H9 (cell line): ENCODE data around the gene COTL1. TPM values are rescaled to one million over a fixed set of nuclear protein-coding genes. Genes with fewer than 3 reads are reported as not detected.

Source experiments
- DNase-seq: peaks from one replicate; pipeline ENCODE4 v3.0.0-alpha.2; 2017
- H2AFZ ChIP-seq: one replicate; pipeline ENCODE4 v1.6.1; 2013; ENCODE audit warnings: mild to moderate bottlenecking, low read length, control low read depth, moderate library complexity
- H2AK5ac ChIP-seq: 2 replicates; pipeline ENCODE4 v1.6.1; 2013; ENCODE audit warnings: low read length, control low read depth, mixed read lengths; ENCODE audit not compliant: insufficient read length
- H2BK120ac ChIP-seq: one replicate; pipeline ENCODE4 v1.6.1; 2013; ENCODE audit warnings: low read depth, mild to moderate bottlenecking, low read length, control low read depth, inconsistent platforms; ENCODE audit not compliant: poor library complexity, severe bottlenecking
- H2BK12ac ChIP-seq: 2 replicates; pipeline ENCODE4 v1.6.1; 2013; ENCODE audit warnings: low read length, control low read depth, mixed read lengths, low read depth; ENCODE audit not compliant: insufficient read length
- H2BK15ac ChIP-seq: 2 replicates; pipeline ENCODE4 v1.6.1; 2013; ENCODE audit warnings: low read depth, low read length, control low read depth
- H2BK20ac ChIP-seq: one replicate; pipeline ENCODE4 v1.6.1; 2013; ENCODE audit warnings: low read depth, mild to moderate bottlenecking, low read length, control low read depth, inconsistent platforms; ENCODE audit not compliant: poor library complexity, severe bottlenecking
- H2BK5ac ChIP-seq: 2 replicates; pipeline ENCODE4 v1.6.1; 2013; ENCODE audit warnings: low read length, control low read depth, mixed read lengths; ENCODE audit not compliant: insufficient read length
- H3K14ac ChIP-seq: 2 replicates; pipeline ENCODE4 v1.6.1; 2013; ENCODE audit warnings: low read length, control low read depth; ENCODE audit not compliant: insufficient read depth
- H3K18ac ChIP-seq: 2 replicates; pipeline ENCODE4 v1.6.1; 2013; ENCODE audit warnings: low read depth, mild to moderate bottlenecking, mixed read lengths, low read length, control low read depth; ENCODE audit not compliant: insufficient read length
- H3K23ac ChIP-seq: 2 replicates; pipeline ENCODE4 v1.6.1; 2013; ENCODE audit warnings: low read length, control low read depth, mixed read lengths, low read depth; ENCODE audit not compliant: insufficient read length
- H3K23me2 ChIP-seq: 2 replicates; pipeline ENCODE4 v1.6.1; 2013; ENCODE audit warnings: low read depth, mild to moderate bottlenecking, mixed read lengths, low read length, control low read depth; ENCODE audit not compliant: insufficient read length, poor library complexity, severe bottlenecking
- H3K27ac ChIP-seq: 2 replicates; pipeline ENCODE4 v1.5.1; 2013; ENCODE audit warnings: low read length, control low read depth, mixed read lengths, low read depth; ENCODE audit not compliant: insufficient read length
- H3K27me3 ChIP-seq: 2 replicates; pipeline ENCODE4 v1.6.1; 2013; ENCODE audit warnings: low read length, control low read depth, inconsistent platforms; ENCODE audit not compliant: insufficient read depth
- H3K4ac ChIP-seq: 2 replicates; pipeline ENCODE4 v1.6.1; 2013; ENCODE audit warnings: low read depth, mild to moderate bottlenecking, control low read depth, inconsistent platforms, low read length, moderate library complexity
- H3K4me1 ChIP-seq: 2 replicates; pipeline ENCODE4 v1.6.1; 2013; ENCODE audit warnings: low read length, control low read depth, inconsistent platforms; ENCODE audit not compliant: insufficient read depth
- H3K4me2 ChIP-seq: 2 replicates; pipeline ENCODE4 v1.6.1; 2013; ENCODE audit warnings: low read length, control low read depth, mixed read lengths; ENCODE audit not compliant: insufficient read length, insufficient read depth
- H3K56ac ChIP-seq: 2 replicates; pipeline ENCODE4 v1.6.1; 2013; ENCODE audit warnings: low read depth, mild to moderate bottlenecking, mixed read lengths, low read length, control low read depth; ENCODE audit not compliant: insufficient read length
- H3K79me1 ChIP-seq: 2 replicates; pipeline ENCODE4 v1.6.1; 2013; ENCODE audit warnings: low read depth, mild to moderate bottlenecking, moderate library complexity, low read length, control low read depth, inconsistent platforms; ENCODE audit not compliant: insufficient read depth, poor library complexity, severe bottlenecking
- H3K79me2 ChIP-seq: 2 replicates; pipeline ENCODE4 v1.6.1; 2013; ENCODE audit warnings: low read length, control low read depth, inconsistent platforms; ENCODE audit not compliant: insufficient read depth
- H3K9ac ChIP-seq: 2 replicates; pipeline ENCODE4 v1.6.1; 2013; ENCODE audit warnings: low read length, control low read depth, mixed read lengths; ENCODE audit not compliant: insufficient read length; ENCODE audit errors: extremely low read depth
- H3K9me3 ChIP-seq: one replicate; pipeline ENCODE4 v1.6.1; 2013; ENCODE audit warnings: low read depth, low read length, inconsistent platforms; ENCODE audit not compliant: control insufficient read depth
- H3T11ph ChIP-seq: one replicate; pipeline ENCODE4 v1.6.1; 2013; ENCODE audit warnings: mild to moderate bottlenecking, low read length, control low read depth, inconsistent platforms
- H4K20me1 ChIP-seq: one replicate; pipeline ENCODE4 v1.6.1; 2013; ENCODE audit not compliant: control insufficient read depth, insufficient read length, insufficient read depth
- H4K5ac ChIP-seq: 2 replicates; pipeline ENCODE4 v1.6.1; 2013; ENCODE audit warnings: low read depth, mild to moderate bottlenecking, mixed read lengths, low read length, control low read depth; ENCODE audit not compliant: insufficient read length
- H4K8ac ChIP-seq: replicated peaks from 2 replicates; pipeline ENCODE4 v1.6.1; 2013; ENCODE audit warnings: low read length, control low read depth, mixed read lengths, low read depth; ENCODE audit not compliant: insufficient read length
- H4K91ac ChIP-seq: 2 replicates; pipeline ENCODE4 v1.6.1; 2013; ENCODE audit warnings: low read depth, mild to moderate bottlenecking, moderate library complexity, mixed read lengths, low read length, control low read depth; ENCODE audit not compliant: insufficient read length
- H3K27ac Mint-ChIP-seq, 3 experiments: 2 replicates in 2 of 3; 3 replicates in 1 of 3; pipeline ENCODE4 v1.8.0; 2020 to 2021; ENCODE audit warnings: mixed read lengths in 3 of 3, mild to moderate bottlenecking in 1 of 3, moderate library complexity in 1 of 3
- H3K27me3 Mint-ChIP-seq: 2 replicates; pipeline ENCODE4 v1.8.0; 2021; ENCODE audit warnings: low read depth, mild to moderate bottlenecking, moderate library complexity, mixed read lengths
- H3K36me3 Mint-ChIP-seq, 3 experiments: 2 replicates in 2 of 3; 3 replicates in 1 of 3; pipeline ENCODE4 v1.8.0; 2020 to 2021; ENCODE audit warnings: low read depth in 3 of 3, mixed read lengths in 3 of 3; ENCODE audit not compliant: insufficient read depth in 1 of 3
- H3K4me1 Mint-ChIP-seq, 2 experiments: 2 replicates each; pipeline ENCODE4 v1.8.0; 2020; ENCODE audit warnings: mixed read lengths in 2 of 2
- H3K4me3 Mint-ChIP-seq, 2 experiments: 2 replicates in 1 of 2; 3 replicates in 1 of 2; pipeline ENCODE4 v1.8.0; 2020 to 2021; ENCODE audit warnings: mild to moderate bottlenecking in 2 of 2, mixed read lengths in 2 of 2, moderate library complexity in 1 of 2
- H3K9me3 Mint-ChIP-seq, 2 experiments: 2 replicates in 1 of 2; 3 replicates in 1 of 2; pipeline ENCODE4 v1.8.0; 2020; ENCODE audit warnings: mild to moderate bottlenecking in 2 of 2, mixed read lengths in 2 of 2, moderate library complexity in 1 of 2
- WGBS: extraction: QIAGEN DNeasy Blood & Tissue Kit; methylation state at CpG from one replicate; pipeline ENCODE4 v1.1.7; 2013; ENCODE audit warnings: missing lambda C conversion rate, low lambda C conversion rate, mixed read lengths; ENCODE audit not compliant: insufficient read length; ENCODE audit errors: extremely low coverage; 5-methylcytosine and 5-hydroxymethylcytosine counted together
- total RNA-seq: library from RNA; stranded (reverse); gene quantifications from 2 replicates; pipeline ENCODE4 v1.2.1, GENCODE V29; 2021
- TF ChIP-seq, protein P1 (sequence below): fragments of 200-600 bp; sonication (generic); conservative IDR thresholded peaks from 3 replicates; pipeline ENCODE4 v1.8.0; 2021; ENCODE audit warnings: antibody characterized with exemption, mild to moderate bottlenecking

Gene COTL1
- total RNA-seq, 1 experiment from 2014 or later = 81.4 TPM

DNA sequence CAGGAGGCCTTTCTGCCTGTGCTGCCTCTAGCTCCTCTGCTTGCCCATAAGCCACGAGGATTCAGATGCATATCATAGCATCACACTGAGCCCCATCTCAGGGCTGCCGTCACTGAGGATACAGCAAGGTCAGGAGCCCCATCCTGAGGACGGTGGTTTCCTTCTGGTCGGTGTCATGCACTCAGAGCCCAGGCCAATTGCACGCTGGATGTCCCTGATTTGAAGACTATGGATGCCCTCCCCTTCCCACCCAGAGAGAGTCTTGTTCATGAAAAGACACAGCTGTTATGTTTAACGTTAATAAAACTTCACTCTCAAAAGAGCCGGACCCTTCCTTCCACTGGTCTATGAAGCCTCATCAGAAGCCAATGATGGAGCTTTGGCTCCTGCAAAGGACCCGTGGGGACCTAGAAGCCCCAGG lies 19.9 kb downstream of the COTL1 start:
- Histone ChIP-seq H3K23ac (no peak overlapping the region), H2BK12ac (no peak overlapping the region), H3K14ac (no peak overlapping the region), H2BK15ac (no peak overlapping the region), H3K4ac (no peak overlapping the region), H3K18ac (no peak overlapping the region), H3K4me1 (peaks cover 4% of the 10 kb centered on the region; the same call in 1 of the 2 replicates), H2BK20ac (no peak overlapping the region), H2AFZ (no peak overlapping the region), H2BK5ac (no peak overlapping the region), H3K79me1 (no peaks in the 10 kb centered on the region), H3K23me2 (no peaks in the 10 kb centered on the region), H4K5ac (no peak overlapping the region), H3K9ac (no peak overlapping the region), H3K4me2 (no peak overlapping the region), H2AK5ac (no peak overlapping the region), H3K27me3 (no peaks in the 10 kb centered on the region), H3T11ph (no peak overlapping the region), H4K20me1 (peaks cover 3% of the 10 kb centered on the region), H3K27ac (no peak overlapping the region), H4K8ac (no peak overlapping the region), H3K56ac (no peak overlapping the region), H3K79me2 (no peaks in the 10 kb centered on the region; the same call in 1 of the 2 replicates), H4K91ac (no peak overlapping the region), H3K9me3 (no peaks in the 10 kb centered on the region), H2BK120ac (no peak overlapping the region)
- no CpG with 5 or more reads among the region's 8 CpGs for WGBS
- peaks cover 9% of the 10 kb centered on the region for H3K27me3 Mint-ChIP-seq
- peaks cover 53 to 66% of the 10 kb centered on the region in 2 experiments for H3K4me1 Mint-ChIP-seq
- peaks cover 5 to 16% (median 6%) of the 10 kb centered on the region in 3 experiments for H3K36me3 Mint-ChIP-seq
- DNase-seq = no peak
- H3K27ac Mint-ChIP-seq = no peak overlapping the region
- peak overlapping the region in 1 of 2 experiments; percentile 52; a peak in 1 of 5 replicates for H3K4me3 Mint-ChIP-seq
- TF ChIP-seq, protein P1, sequence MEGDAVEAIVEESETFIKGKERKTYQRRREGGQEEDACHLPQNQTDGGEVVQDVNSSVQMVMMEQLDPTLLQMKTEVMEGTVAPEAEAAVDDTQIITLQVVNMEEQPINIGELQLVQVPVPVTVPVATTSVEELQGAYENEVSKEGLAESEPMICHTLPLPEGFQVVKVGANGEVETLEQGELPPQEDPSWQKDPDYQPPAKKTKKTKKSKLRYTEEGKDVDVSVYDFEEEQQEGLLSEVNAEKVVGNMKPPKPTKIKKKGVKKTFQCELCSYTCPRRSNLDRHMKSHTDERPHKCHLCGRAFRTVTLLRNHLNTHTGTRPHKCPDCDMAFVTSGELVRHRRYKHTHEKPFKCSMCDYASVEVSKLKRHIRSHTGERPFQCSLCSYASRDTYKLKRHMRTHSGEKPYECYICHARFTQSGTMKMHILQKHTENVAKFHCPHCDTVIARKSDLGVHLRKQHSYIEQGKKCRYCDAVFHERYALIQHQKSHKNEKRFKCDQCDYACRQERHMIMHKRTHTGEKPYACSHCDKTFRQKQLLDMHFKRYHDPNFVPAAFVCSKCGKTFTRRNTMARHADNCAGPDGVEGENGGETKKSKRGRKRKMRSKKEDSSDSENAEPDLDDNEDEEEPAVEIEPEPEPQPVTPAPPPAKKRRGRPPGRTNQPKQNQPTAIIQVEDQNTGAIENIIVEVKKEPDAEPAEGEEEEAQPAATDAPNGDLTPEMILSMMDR = no peak
- no peaks in the 10 kb centered on the region for H3K9me3 Mint-ChIP-seq
